Stimulated activated CD4-positive, alpha-beta T cell treated with anti-CD3 and anti-CD28 coated beads, Interleukin-2, amount 100 ng/mL, for 24 hours (primary cell): ENCODE results near the gene PCBP3.

Experiments used
- DNase-seq, 2 donors: peaks; one replicate each; pipeline ENCODE4 v3.0.0-alpha.2; 2020

PCBP3 gene

GRCh38 chr21:45867041-45867666, 223.6 kb downstream of the PCBP3 start:
- DNase-seq: no peak

DNA sequence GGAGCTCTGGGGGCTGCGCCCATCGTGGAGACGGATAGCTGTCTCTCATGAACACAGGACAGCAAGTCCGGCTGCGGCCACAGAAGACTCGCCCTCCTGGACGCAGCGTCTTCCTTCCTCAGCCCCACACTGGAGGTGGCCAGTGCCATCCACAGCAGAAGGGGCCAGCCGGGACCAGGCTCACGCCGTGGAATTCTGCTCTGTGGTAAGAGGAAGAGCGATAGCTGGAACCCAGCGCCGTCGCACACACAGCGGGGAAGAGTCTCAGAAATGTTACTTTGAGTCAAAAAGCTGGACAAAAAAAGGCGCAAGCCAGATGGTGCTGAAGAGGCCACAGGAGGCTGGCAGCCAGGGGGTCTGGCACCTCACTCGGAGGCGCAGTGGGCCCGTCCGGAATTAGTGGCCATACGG, 224.2 kb downstream of the PCBP3 start:
- no peak for DNase-seq

DNA sequence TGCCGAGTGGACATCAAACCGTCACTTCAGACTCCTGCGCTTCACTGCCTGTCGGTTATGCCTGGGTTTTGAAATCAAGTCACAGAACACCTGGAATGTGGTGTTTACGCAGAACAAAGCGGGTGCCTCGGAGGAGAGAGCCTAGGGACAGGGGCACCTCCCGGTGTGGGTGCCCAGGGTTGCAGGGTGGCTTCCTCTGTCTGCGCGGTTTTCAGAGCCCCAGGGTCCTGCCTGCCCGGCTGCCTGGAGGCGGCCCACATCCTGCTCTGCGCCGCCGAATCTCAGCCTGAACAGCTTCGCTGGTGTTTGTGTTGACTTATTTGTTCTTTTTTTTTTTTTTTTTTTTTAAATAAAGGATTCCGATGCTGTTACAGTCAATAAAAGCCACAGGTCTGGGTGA, 224.6 kb downstream of the PCBP3 start:
- no peak for DNase-seq

DNA sequence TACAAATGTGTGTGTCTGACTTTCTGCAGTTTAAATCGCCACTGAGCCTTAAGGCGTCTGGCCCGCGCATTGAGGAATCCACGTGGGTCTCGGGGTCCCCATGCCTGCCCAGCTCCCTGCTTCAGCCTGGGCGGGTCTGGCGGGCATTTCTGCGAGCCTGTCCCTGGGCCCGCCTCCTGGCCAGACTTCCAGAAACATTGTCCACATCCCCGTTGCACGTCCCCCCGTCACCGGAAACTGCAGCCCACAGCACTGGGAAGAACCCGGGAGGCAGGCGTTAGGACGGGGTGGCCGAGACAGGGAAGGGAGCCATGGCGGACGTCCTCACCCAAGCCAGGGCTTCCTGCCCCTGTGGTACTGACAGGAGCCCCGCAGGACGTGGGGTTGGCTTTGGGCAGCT, 225.0 kb downstream of the PCBP3 start:
- DNase-seq: no peak

DNA sequence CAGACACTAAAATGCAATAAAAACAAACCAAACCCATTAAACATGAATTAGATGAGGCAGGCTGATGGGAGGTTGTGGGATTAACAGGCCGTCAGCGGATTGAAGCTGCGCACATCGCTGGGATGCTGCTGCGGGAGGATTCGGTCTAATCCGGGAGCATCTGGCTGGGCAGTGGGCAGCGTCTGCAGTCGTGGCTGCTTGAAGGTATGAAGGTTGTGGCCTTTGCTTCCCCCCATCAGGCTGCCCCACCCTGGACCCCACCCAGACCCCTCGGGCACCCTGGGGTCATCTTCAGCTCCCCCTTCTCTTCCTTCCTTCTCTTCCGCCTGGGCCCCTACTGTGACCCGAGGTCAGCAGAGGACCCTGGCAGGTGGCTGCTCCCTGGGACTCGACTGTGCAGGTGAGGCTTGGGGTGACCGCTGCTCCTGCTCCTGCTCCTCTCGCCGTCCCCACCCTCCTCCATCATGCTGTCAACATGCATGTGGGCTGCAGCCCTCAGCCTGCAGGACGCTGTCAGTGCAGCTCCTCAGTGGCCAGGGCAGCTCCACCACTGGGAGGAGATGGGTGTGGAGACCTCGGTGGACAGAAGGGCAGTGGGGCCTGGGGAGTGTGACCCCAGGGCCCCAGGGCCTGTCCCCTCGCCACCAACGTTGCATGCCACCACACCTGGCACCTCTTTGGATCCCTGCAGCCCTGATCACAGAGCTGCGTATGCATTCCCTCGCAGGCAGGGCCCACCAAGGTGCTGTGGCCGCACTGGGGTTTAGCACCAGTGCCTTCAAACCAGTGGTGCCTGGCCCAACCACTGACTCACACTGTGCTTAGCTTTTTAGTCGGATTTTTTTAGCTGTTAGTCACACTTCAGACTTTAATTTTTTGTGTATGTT, 225.8 kb downstream of the PCBP3 start:
- DNase-seq: no peak

- no peak for DNase-seq
Observed at GRCh38 chr21:45870421-45870820, 226.9 kb downstream of the PCBP3 start.

GRCh38 chr21:45870851-45871615, 227.5 kb downstream of the PCBP3 start:
- no peak for DNase-seq

GRCh38 chr21:45871616-45872236, 228.2 kb downstream of the PCBP3 start:
- DNase-seq: no peak

- no peak for DNase-seq
Observed at GRCh38 chr21:45872471-45872870, 228.9 kb downstream of the PCBP3 start.

DNA sequence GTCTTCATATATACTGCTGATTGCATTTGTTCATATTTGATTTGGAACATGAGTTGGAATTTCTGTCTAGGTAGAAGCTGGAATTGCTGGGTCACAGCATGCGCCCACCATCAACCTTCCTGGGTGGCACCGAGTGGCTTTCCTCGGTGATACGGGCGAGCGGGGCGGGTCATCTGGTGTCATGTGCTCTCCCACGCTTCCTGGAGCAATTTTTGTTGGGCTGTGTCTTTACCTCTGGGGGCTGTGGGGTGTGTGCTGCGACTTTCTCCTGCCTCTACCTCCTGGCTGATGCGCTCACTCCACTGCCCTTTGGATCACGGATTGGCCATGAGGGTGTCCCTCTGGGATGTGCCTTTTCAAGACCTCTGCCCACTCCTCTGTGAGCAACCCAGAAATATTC, 229.4 kb downstream of the PCBP3 start:
- no peak for DNase-seq

DNA sequence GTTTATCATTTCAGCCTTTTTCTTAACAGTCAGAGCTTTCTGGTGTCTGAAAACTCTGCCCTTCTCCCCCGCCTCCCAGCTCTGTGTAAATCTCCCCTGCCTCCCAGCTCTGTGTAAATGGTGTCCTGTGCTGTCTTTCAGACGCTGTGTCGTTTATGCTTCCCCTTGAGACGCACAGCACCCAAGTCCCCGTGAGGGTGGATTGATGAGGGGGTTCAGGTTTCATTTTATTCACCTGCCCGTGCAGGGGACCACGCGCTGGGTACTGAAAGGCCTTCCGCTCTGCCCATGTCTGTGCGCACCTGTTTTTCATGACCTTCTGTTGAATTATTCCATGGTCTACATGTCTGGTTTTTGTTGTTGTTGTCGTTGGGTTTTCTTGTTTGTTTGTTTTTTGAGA, 229.9 kb downstream of the PCBP3 start:
- DNase-seq: no peak

GRCh38 chr21:45873866-45874265, 230.3 kb downstream of the PCBP3 start:
- DNase-seq: no peak

DNA sequence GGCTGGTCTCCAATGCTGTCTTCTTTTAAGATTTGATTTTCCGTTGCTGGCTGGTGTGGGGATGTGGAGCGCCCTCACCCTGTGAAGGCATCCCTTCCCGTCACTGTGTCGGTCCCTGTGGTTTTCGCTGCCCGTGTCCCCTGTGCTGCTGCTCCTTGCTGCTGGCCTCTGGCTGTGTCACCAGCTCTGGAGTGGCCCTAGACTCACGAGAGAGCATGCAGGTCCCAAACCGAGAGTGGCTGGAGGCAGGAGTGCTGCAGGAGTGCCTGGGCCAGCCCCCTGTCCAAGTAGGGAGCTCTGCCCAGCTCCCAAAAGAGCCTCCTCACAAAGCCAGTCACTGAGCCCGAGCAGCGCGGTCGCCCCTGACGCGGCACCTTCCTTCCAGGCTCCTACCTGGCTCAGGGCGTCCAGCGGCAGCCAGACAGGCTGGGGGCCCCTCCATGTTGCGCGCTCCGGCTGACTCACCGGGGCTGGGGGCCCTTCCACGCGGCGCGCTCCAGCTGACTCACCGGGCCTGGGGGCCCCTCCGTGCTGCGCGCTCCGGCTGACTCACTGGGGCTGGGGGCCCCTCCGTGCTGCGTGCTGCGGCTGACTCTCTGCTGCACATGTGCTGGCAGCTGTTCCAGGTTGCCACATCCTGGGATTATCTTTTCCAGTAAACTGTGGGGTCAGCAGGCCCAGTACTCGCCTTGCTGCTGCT, 231.3 kb downstream of the PCBP3 start:
- DNase-seq: no peak

DNA sequence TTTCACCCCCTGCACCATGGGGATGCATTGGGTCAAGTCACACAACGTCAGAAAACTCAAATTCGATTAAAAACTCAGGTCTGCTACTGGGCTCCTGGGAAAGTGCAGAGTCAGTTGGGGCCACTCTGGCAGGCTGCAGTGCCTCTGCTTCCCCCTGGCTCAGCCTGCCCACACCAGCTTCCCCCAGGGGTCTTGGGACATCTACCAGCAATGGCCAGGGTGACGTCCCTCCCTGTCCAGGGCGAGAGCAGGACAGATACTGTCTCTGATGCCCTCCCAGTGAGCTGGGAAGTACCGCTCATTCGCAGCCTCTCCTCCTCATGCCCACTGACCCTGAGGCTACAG, 231.9 kb downstream of the PCBP3 start:
- DNase-seq: no peak

- no peak for DNase-seq
Observed at GRCh38 chr21:45875881-45876280, 232.4 kb downstream of the PCBP3 start.

- DNase-seq: no peak
Observed at GRCh38 chr21:45876381-45877170, 233.1 kb downstream of the PCBP3 start.

- DNase-seq: no peak
Observed at GRCh38 chr21:45877171-45877438, 233.6 kb downstream of the PCBP3 start.

DNA sequence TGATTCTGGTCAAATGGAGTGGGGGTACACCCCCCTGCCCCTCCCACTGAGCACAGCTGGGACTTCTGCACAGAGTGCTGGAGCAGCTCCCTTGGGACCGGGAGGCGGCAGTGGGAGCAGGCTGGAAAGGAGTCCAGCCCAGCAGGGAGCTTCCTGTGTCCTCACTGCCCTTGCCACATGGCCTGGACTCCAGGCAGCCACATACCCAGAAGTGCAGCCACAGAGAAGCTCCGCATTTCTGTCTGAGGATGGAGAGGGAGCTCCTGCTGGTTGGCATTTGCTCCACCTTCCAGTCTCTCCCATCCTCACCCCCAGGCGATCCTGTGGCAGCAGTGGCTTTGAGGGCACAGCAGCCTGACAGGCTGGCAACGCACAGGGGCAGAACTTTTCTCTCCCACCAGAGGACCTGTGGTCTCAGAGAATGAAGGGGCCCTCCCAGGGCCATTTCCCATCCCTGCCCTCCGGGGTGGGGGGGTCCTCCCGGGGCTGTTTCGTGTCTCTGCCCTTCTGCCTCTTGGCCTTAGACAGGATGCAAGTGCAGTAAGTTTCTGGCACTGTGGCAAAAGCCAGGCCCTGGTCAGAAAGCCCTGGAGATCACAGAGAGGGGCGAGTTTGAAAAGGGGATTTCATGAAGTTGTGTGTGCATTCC, 234.4 kb downstream of the PCBP3 start:
- DNase-seq: no peak

GRCh38 chr21:45880097-45881068, 236.9 kb downstream of the PCBP3 start:
- peak; percentile 77 to 85 for DNase-seq

DNA sequence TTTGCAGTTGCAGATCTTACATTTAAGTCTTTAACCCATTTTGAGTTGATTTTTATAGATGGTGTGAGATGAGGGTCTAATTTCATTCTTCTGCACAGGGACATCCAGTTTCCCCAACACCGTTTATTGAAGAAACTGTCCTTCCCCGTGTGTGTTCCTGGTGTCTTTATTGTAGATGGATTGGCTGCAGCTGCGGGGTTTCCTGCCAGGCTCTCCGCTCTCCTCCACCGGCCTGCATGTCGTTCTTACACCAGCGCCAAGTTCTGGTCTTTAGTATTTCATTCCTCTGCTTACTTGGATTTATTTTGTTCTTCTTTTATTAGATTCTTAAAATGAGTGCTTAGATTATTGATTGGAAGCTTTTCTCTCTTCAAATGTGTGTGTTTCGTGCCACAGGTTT, 239.1 kb downstream of the PCBP3 start:
- DNase-seq: no peak
